ENCODE results near the gene KIAA0513.

GRCh38 chr16:85010446-85010930 lies 17.1 kb upstream of the KIAA0513 start:
- TF ChIP-seq POLR2A (IDR thresholded peaks at IDR 0.05) (no peak), CTCF (IDR thresholded peaks at IDR 0.05) (no peak), EP300 (IDR thresholded peaks at IDR 0.05; ENCODE audit: low read depth) (no peak), POLR2AphosphoS5 (IDR thresholded peaks at IDR 0.05) (peak in 1 of 3 donors; percentile 67)
